Measurements from ENCODE around the gene SGCG. TPM values are rescaled to one million over a fixed set of nuclear protein-coding genes. Genes with fewer than 3 reads are reported as not detected.

Gene SGCG
- total RNA-seq, 1 experiment from 2014 or later = not detected

GRCh38 chr13:23212671-23213070, 31.9 kb downstream of the SGCG start:
- BruUV-seq (replicated peaks) = no TSS peak
- Histone ChIP-seq H3F3A (ENCODE audit: insufficient read depth, low read depth) (no peaks in the 10 kb centered on the region), H3K4me3 (no peak overlapping the region), H3K9me3 (ENCODE audit: insufficient read depth, low read depth) (no peaks in the 10 kb centered on the region; the same call in 1 of the 2 replicates), H3K36me3 (ENCODE audit: low read depth) (no peaks in the 10 kb centered on the region), H3K27ac (no peak overlapping the region), H3K4me1 (replicated peaks; ENCODE audit: insufficient read depth) (no peaks in the 10 kb centered on the region), H3K4me2 (no peak overlapping the region), H2AFZ (no peak overlapping the region), H3K9me2 (ENCODE audit: insufficient read depth) (no peaks in the 10 kb centered on the region), H3K27me3 (ENCODE audit: insufficient read depth, low read depth) (no peaks in the 10 kb centered on the region; the same call in 1 of the 2 replicates), H4K20me1 (ENCODE audit: insufficient read depth) (no peaks in the 10 kb centered on the region), H3K79me2 (ENCODE audit: low read depth) (no peaks in the 10 kb centered on the region)
- no peak for DNase-seq
- POLR2A ChIA-PET (ENCODE audit: unreplicated experiment) = no interaction called here
- CTCF ChIA-PET = no interaction called here
- TF ChIP-seq EZH2 (IDR thresholded peaks at IDR 0.05; ENCODE audit: low read depth) (no peak), CTCF (conservative IDR thresholded peaks at IDR 0.05) (no peak)
- intact Hi-C loops (cut with micrococcal nuclease; ENCODE audit: unreplicated experiment) = no loop called here

DNA sequence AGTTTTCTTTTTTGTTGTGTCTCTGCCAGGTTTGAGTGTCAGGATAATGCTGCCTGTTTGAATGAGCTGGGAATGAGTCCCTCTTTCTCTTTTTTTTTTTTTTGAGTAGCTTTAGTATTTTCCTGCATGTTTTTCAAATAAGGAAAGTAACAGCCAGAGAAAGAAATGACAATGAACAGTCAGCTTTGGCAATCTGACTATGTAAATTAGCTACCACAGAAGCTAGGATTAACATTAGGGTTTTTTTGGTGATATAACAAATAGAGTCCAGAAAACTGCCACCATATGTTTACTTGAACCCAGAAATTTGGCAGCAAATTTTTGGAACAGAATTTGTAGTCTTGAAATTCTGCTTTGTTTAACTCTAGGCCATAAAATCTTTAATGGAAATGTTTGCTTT, 50.5 kb downstream of the SGCG start:
- no peaks in the 10 kb centered on the region for H3K9me3 ChIP-seq (ENCODE audit: insufficient read depth, low read depth)
- CTCF ChIA-PET = no interaction called here

GRCh38 chr13:23235994-23236393, 55.2 kb downstream of the SGCG start:
- Histone ChIP-seq H3K4me3 (no peak overlapping the region), H3K9me2 (ENCODE audit: insufficient read depth) (no peaks in the 10 kb centered on the region), H3K4me1 (replicated peaks; ENCODE audit: insufficient read depth) (no peaks in the 10 kb centered on the region), H3K79me2 (ENCODE audit: low read depth) (no peaks in the 10 kb centered on the region), H2AFZ (0 out of 2 replicates have a peak overlapping the region, but pooled peaks have one; percentile 24), H3K27ac (no peak overlapping the region), H3K36me3 (ENCODE audit: low read depth) (no peaks in the 10 kb centered on the region), H3K4me2 (no peak overlapping the region), H3K9me3 (ENCODE audit: insufficient read depth, low read depth) (no peaks in the 10 kb centered on the region), H3F3A (ENCODE audit: insufficient read depth, low read depth) (no peaks in the 10 kb centered on the region; the same call in 1 of the 2 replicates), H3K27me3 (ENCODE audit: insufficient read depth, low read depth) (peaks cover 11% of the 10 kb centered on the region), H4K20me1 (ENCODE audit: insufficient read depth) (no peaks in the 10 kb centered on the region)
- BruUV-seq (replicated peaks) = no TSS peak
- ChIA-PET CTCF (no interaction called here), POLR2A (ENCODE audit: unreplicated experiment) (no interaction called here)
- DNase-seq = no peak
- TF ChIP-seq EZH2 (IDR thresholded peaks at IDR 0.05; ENCODE audit: low read depth) = no peak
- TF ChIP-seq CTCF (conservative IDR thresholded peaks at IDR 0.05) = no peak
- intact Hi-C loops (cut with micrococcal nuclease; ENCODE audit: unreplicated experiment) = no loop called here

More for the DNA sequence above, 50.5 kb downstream of the SGCG start:
- Histone ChIP-seq H3K27ac (no peak overlapping the region), H3F3A (ENCODE audit: insufficient read depth, low read depth) (no peaks in the 10 kb centered on the region; the same call in 1 of the 2 replicates), H3K79me2 (ENCODE audit: low read depth) (no peaks in the 10 kb centered on the region), H2AFZ (no peak overlapping the region), H3K4me2 (no peak overlapping the region), H3K4me3 (no peak overlapping the region), H3K9me2 (ENCODE audit: insufficient read depth) (no peaks in the 10 kb centered on the region), H4K20me1 (ENCODE audit: insufficient read depth) (no peaks in the 10 kb centered on the region), H3K27me3 (ENCODE audit: insufficient read depth, low read depth) (peaks cover 19% of the 10 kb centered on the region), H3K36me3 (ENCODE audit: low read depth) (no peaks in the 10 kb centered on the region), H3K4me1 (replicated peaks; ENCODE audit: insufficient read depth) (no peaks in the 10 kb centered on the region)
- intact Hi-C loops (cut with micrococcal nuclease; ENCODE audit: unreplicated experiment) = no loop called here
- POLR2A ChIA-PET (ENCODE audit: unreplicated experiment) = interaction anchor here (0.8 kb wide), 1 partner anchor 1698 kb away, joined by 32 read pairs; no protein-coding TSS in a partner anchor
- no peak for DNase-seq
- no peak for TF ChIP-seq EZH2 (IDR thresholded peaks at IDR 0.05; ENCODE audit: low read depth)
- no peak for TF ChIP-seq CTCF (conservative IDR thresholded peaks at IDR 0.05)
- BruUV-seq (replicated peaks) = no TSS peak

All from PC-9 (cell line).